SU-DHL-6 (cell line): ENCODE data around the gene ZBED5.

Source experiments
- CTCF ChIP-seq: fragments of 200-600 bp; sonication (generic); IDR thresholded peaks from one replicate; pipeline ENCODE4 v1.5.1; 2017; ENCODE audit warnings: antibody characterized with exemption, mild to moderate bottlenecking, low read length, moderate library complexity; ENCODE audit not compliant: insufficient read depth, poor library complexity, severe bottlenecking
- EZH2phosphoT487 ChIP-seq: fragments of 200-600 bp; sonication (generic), shearing (Covaris generic); conservative IDR thresholded peaks from 2 replicates; pipeline ENCODE4 v1.6.1; 2018; ENCODE audit warnings: mild to moderate bottlenecking, antibody characterized with exemption, low read length, moderate library complexity, mixed read lengths

DNA sequence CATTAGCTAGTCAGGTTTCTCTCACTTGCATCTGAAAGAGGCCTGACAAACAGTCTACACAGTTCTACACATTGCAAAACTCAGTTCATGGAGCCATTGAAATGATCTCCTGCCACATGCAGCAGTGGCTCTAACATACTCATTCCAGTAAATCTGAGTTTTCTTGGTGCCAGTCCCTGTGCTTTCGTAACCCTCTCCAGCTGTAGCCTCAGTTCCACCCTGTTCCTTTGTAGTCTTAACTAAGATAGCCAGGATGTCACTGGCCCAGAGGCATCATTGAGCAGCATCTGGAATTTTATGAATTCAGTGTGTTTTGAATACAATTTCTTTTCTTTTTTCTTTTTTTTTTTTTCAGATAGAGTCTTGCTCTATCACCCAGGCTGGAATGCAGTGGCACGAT is 37.4 kb upstream of the ZBED5 start:
- no peak for TF ChIP-seq CTCF
- no peak for TF ChIP-seq EZH2phosphoT487
